Neuronal stem cell (in vitro differentiated cells): Measurements from ENCODE around the gene LAMB3.

Source experiments
- DNase-seq: peaks from one replicate; pipeline ENCODE4 v3.0.0-alpha.2; 2013; ENCODE audit warnings: low spot score
- H2AFZ ChIP-seq: one replicate; pipeline ENCODE4 v1.6.1; 2013; ENCODE audit warnings: mild to moderate bottlenecking, low read length, inconsistent platforms
- H2AK5ac ChIP-seq: 2 replicates; pipeline ENCODE4 v1.6.1; 2013; ENCODE audit warnings: low read depth, mild to moderate bottlenecking, inconsistent platforms, low read length, moderate library complexity, mixed read lengths
- H2BK120ac ChIP-seq: 2 replicates; pipeline ENCODE4 v1.6.1; 2013; ENCODE audit warnings: low read depth, mild to moderate bottlenecking, inconsistent platforms, low read length, moderate library complexity, mixed read lengths
- H2BK12ac ChIP-seq: one replicate; pipeline ENCODE4 v1.6.1; 2013; ENCODE audit warnings: low read length, inconsistent platforms
- H2BK15ac ChIP-seq: 2 replicates; pipeline ENCODE4 v1.6.1; 2013; ENCODE audit warnings: mild to moderate bottlenecking, low read length, inconsistent platforms, mixed read lengths
- H2BK5ac ChIP-seq: one replicate; pipeline ENCODE4 v1.6.1; 2013; ENCODE audit warnings: inconsistent platforms, mild to moderate bottlenecking, low read length, moderate library complexity
- H3K14ac ChIP-seq: one replicate; pipeline ENCODE4 v1.6.1; 2013; ENCODE audit warnings: low read length, inconsistent platforms
- H3K18ac ChIP-seq: 2 replicates; pipeline ENCODE4 v1.6.1; 2013; ENCODE audit warnings: low read length, inconsistent platforms
- H3K23ac ChIP-seq: 2 replicates; pipeline ENCODE4 v1.6.1; 2013; ENCODE audit warnings: low read depth, mild to moderate bottlenecking, mixed read lengths, low read length, inconsistent platforms; ENCODE audit not compliant: poor library complexity
- H3K27ac ChIP-seq: replicated peaks from 3 replicates; pipeline ENCODE4 v1.5.1; 2013; ENCODE audit warnings: low read length, inconsistent platforms
- H3K27me3 ChIP-seq, 3 experiments: 2 replicates each; pipeline ENCODE4 v1.6.1; 2013; ENCODE audit warnings: low read length in 3 of 3, mild to moderate bottlenecking in 2 of 3, inconsistent platforms in 1 of 3, low read depth in 1 of 3, mixed read lengths in 1 of 3, moderate library complexity in 1 of 3; ENCODE audit not compliant: control insufficient read depth in 3 of 3, insufficient read depth in 3 of 3
- H3K36me3 ChIP-seq, 2 donors: replicated peaks in 1 of 2; 2 replicates each; pipeline ENCODE4 v1.6.1; 2013; ENCODE audit warnings: low read length in 2 of 2; ENCODE audit not compliant: control insufficient read depth in 2 of 2, insufficient read depth in 2 of 2
- H3K4ac ChIP-seq: 2 replicates; pipeline ENCODE4 v1.6.1; 2013; ENCODE audit warnings: inconsistent platforms, mild to moderate bottlenecking, low read length, moderate library complexity
- H3K4me1 ChIP-seq, 2 donors: 1 replicate in 1 of 2; 2 replicates in 1 of 2; pipeline ENCODE4 v1.6.1; 2013; ENCODE audit warnings: low read length in 2 of 2, low read depth in 1 of 2; ENCODE audit not compliant: control insufficient read depth in 2 of 2, insufficient read depth in 1 of 2
- H3K4me2 ChIP-seq: one replicate; pipeline ENCODE4 v1.6.1; 2013; ENCODE audit warnings: mild to moderate bottlenecking, low read length, inconsistent platforms; ENCODE audit not compliant: insufficient read depth, poor library complexity, severe bottlenecking
- H3K4me3 ChIP-seq, 2 donors: 2 replicates each; pipeline ENCODE4 v1.5.1; 2013; ENCODE audit warnings: low read length in 2 of 2, mild to moderate bottlenecking in 2 of 2, inconsistent platforms in 1 of 2, moderate library complexity in 1 of 2
- H3K79me1 ChIP-seq: one replicate; pipeline ENCODE4 v1.6.1; 2013; ENCODE audit warnings: low read depth, mild to moderate bottlenecking, inconsistent platforms, low read length, moderate library complexity
- H3K9ac ChIP-seq: one replicate; pipeline ENCODE4 v1.6.1; 2013; ENCODE audit warnings: mild to moderate bottlenecking, low read depth, low read length, inconsistent platforms; ENCODE audit not compliant: poor library complexity
- H3K9me3 ChIP-seq, 2 donors: replicated peaks in 1 of 2; 2 replicates each; pipeline versions ENCODE3 to v1.6.1; 2013; ENCODE audit warnings: low read length in 2 of 2, mild to moderate bottlenecking in 2 of 2, inconsistent platforms in 1 of 2, low read depth in 1 of 2, mixed read lengths in 1 of 2, moderate library complexity in 1 of 2; ENCODE audit not compliant: control insufficient read depth in 2 of 2, insufficient read depth in 1 of 2
- H4K8ac ChIP-seq: one replicate; pipeline ENCODE4 v1.6.1; 2013; ENCODE audit warnings: low read depth, mild to moderate bottlenecking, inconsistent platforms, low read length, moderate library complexity
- H4K91ac ChIP-seq: one replicate; pipeline ENCODE4 v1.6.1; 2013; ENCODE audit warnings: low read length, low read depth, mild to moderate bottlenecking, inconsistent platforms; ENCODE audit not compliant: poor library complexity
- WGBS, 2 donors: extraction: QIAGEN DNeasy Blood & Tissue Kit; methylation state at CpG; one replicate each; pipeline ENCODE4 v1.1.7; 2013; ENCODE audit warnings: missing lambda C conversion rate in 2 of 2, mixed read lengths in 1 of 2; ENCODE audit not compliant: insufficient read length in 2 of 2, insufficient replicate concordance in 1 of 2; ENCODE audit errors: extremely low coverage in 2 of 2; 5-methylcytosine and 5-hydroxymethylcytosine counted together

The LAMB3 gene

DNA sequence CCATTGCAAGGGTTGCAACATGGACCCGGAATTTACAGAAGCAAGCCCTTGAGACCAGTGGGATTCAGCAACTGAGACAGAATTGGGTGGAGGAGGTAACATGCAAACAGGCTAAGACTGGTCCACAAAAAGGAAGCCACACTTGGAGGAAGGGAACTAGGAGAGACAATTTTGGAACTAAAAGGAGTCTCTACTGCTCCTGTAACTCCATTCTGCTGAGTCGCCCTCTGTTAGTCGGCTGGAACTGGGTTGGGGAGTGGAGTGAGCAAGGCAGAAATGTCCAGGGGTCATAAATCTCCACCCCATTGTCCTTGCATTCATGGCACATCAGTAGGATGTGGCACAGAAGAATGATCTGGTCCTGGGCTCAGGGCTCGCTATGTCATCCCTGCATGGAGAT, 5.1 kb downstream of the LAMB3 start:
- no CpG with 5 or more reads among the region's 4 CpGs for WGBS, 2 donors
- Histone ChIP-seq H4K91ac (no peak overlapping the region), H3K36me3 (no peaks in the 10 kb centered on the region)

DNA sequence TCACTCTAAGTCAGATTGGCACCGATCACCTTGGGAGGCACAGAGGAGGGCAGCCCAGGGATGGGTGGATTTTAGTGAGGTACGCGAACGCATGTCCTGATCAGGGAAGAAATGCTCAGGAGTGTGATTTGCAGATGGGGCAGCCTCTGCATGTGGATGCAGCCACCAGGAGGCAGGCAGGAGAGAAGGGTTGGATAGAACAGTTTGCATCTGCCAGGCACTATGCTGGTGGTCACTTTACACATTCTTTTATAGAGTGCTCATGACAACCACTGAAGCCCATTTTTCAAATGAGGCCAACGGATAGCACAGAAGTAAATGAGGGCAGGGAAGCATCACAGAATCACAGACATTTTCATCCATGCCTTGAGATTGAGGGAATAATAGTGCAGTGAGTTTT, 5.7 kb downstream of the LAMB3 start:
- Histone ChIP-seq H3K23ac (no peak overlapping the region), H2AK5ac (no peak overlapping the region), H3K4me3 (no peak overlapping the region), H3K27me3 (no peaks in the 10 kb centered on the region), H2BK5ac (no peak overlapping the region), H3K4me1 (peaks cover 0 to 4% of the 10 kb centered on the region in 2 donors), H3K9ac (no peak overlapping the region), H3K27ac (no peak overlapping the region), H2BK120ac (no peak overlapping the region), H3K36me3 (no peaks in the 10 kb centered on the region), H3K79me1 (no peaks in the 10 kb centered on the region), H2AFZ (no peak overlapping the region), H3K9me3 (no peaks in the 10 kb centered on the region), H3K18ac (no peak overlapping the region), H3K4me2 (no peak overlapping the region), H2BK15ac (no peak overlapping the region), H4K91ac (no peak overlapping the region), H2BK12ac (no peak overlapping the region), H4K8ac (no peak overlapping the region), H3K4ac (no peak overlapping the region), H3K14ac (no peak overlapping the region)
- DNase-seq = no peak
- no CpG with 5 or more reads among the region's 5 CpGs for WGBS, 2 donors

More for the DNA sequence above, 5.1 kb downstream of the LAMB3 start:
- H2AFZ ChIP-seq = no peak overlapping the region
- H3K79me1 ChIP-seq = no peaks in the 10 kb centered on the region
- H3K4me1 ChIP-seq = peaks cover 0 to 4% of the 10 kb centered on the region in 2 donors
- no peak overlapping the region for H3K9ac ChIP-seq
- no peak overlapping the region for H2BK12ac ChIP-seq
- H2BK15ac ChIP-seq = no peak overlapping the region
- no peak overlapping the region for H3K4me3 ChIP-seq
- no peaks in the 10 kb centered on the region for H3K9me3 ChIP-seq
- no peaks in the 10 kb centered on the region for H3K27me3 ChIP-seq
- H3K14ac ChIP-seq = no peak overlapping the region
- no peak overlapping the region for H3K4ac ChIP-seq
- DNase-seq = no peak
- H2AK5ac ChIP-seq = no peak overlapping the region
- no peak overlapping the region for H3K23ac ChIP-seq
- H2BK120ac ChIP-seq = no peak overlapping the region
- H3K18ac ChIP-seq = no peak overlapping the region
- H3K4me2 ChIP-seq = no peak overlapping the region
- no peak overlapping the region for H2BK5ac ChIP-seq
- H3K27ac ChIP-seq = no peak overlapping the region
- H4K8ac ChIP-seq = no peak overlapping the region

DNA sequence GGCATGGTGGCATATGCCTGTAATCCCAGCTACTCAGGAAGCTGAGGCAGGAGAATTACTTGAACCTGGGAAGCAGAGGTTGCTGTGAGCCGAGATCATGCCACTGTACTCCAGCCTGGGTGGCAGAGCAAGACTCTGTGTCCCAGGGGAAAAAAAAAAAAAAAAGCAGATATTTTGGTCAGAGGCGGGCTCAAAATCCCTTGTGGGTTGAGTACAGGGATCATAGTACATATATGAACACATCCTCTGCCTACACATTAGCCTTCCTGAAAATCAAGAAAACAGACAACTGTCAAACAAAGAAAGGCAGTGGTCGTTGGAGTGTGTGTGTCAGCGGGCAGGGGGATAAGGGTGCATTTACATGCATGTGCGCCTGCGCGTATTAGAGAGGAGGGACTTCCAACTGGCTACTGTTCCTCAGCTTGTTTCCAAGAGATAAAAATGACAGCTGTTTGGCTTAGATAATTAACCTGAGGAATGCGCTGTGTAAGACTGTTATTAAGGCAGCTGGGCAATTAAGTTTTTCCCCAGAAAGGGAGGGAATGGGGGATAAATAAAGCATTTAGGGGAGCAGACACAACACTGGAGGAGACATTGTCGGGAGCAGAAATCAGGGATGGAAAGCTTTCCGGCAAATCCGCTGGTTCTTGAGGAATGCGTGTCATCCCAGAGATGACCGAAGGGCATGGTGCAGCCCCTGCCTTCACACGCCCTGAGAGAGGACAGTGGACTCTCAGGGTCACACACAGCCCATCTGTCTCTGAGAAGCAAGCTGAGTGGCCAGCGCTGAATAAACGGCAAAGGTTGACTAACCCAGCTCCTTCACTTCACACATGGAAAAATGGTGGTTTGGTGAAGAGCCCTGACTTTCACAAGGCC, 6.4 kb downstream of the LAMB3 start:
- H3K4me1 ChIP-seq = peaks cover 0 to 4% of the 10 kb centered on the region in 2 donors
- WGBS, 2 donors = no CpG with 5 or more reads among the region's 16 CpGs

GRCh38 chr1:209643285-209644020, 8.8 kb downstream of the LAMB3 start:
- no peak overlapping the region for H3K23ac ChIP-seq
- H4K8ac ChIP-seq = no peak overlapping the region
- H3K14ac ChIP-seq = no peak overlapping the region
- WGBS, 2 donors = no CpG with 5 or more reads among the region's 2 CpGs
- no peaks in the 10 kb centered on the region for H3K9me3 ChIP-seq
- H3K4me3 ChIP-seq = no peak overlapping the region
- no peak overlapping the region for H4K91ac ChIP-seq
- no peak overlapping the region for H2BK12ac ChIP-seq
- H3K36me3 ChIP-seq = no peaks in the 10 kb centered on the region
- H3K4me1 ChIP-seq = peaks cover 0 to 4% of the 10 kb centered on the region in 2 donors
- H3K9ac ChIP-seq = no peak overlapping the region
- no peak overlapping the region for H2BK15ac ChIP-seq
- no peak overlapping the region for H3K4me2 ChIP-seq
- no peak overlapping the region for H2AK5ac ChIP-seq
- H3K27ac ChIP-seq = no peak overlapping the region
- DNase-seq = no peak
- H3K27me3 ChIP-seq = no peaks in the 10 kb centered on the region
- no peak overlapping the region for H2BK5ac ChIP-seq
- no peak overlapping the region for H2AFZ ChIP-seq
- H3K79me1 ChIP-seq = no peaks in the 10 kb centered on the region
- H2BK120ac ChIP-seq = no peak overlapping the region
- H3K18ac ChIP-seq = no peak overlapping the region
- no peak overlapping the region for H3K4ac ChIP-seq

More for the DNA sequence above, 6.4 kb downstream of the LAMB3 start:
- Histone ChIP-seq H2BK120ac (no peak overlapping the region), H2AK5ac (no peak overlapping the region), H3K18ac (no peak overlapping the region), H3K23ac (no peak overlapping the region), H3K9me3 (no peaks in the 10 kb centered on the region), H2BK5ac (no peak overlapping the region), H2AFZ (no peak overlapping the region), H3K4me3 (no peak overlapping the region), H3K27ac (no peak overlapping the region), H3K79me1 (no peaks in the 10 kb centered on the region), H4K91ac (no peak overlapping the region), H2BK15ac (no peak overlapping the region), H3K14ac (no peak overlapping the region), H3K36me3 (no peaks in the 10 kb centered on the region), H4K8ac (no peak overlapping the region), H3K9ac (no peak overlapping the region), H3K4ac (no peak overlapping the region), H3K4me2 (no peak overlapping the region), H3K27me3 (no peaks in the 10 kb centered on the region), H2BK12ac (no peak overlapping the region)
- DNase-seq = no peak
